ENCODE measurements around the gene TPO. TPM values are rescaled to one million over a fixed set of nuclear protein-coding genes. Genes with fewer than 3 reads are reported as not detected.
"Not testable (repeated sequence)": the region's sequence is repeated elsewhere in the genome, so short reads cannot be mapped to it uniquely, and the experiment has no call there.

TPO gene
- total RNA-seq, 1 donor from 2014 or later = not detected

GRCh38 chr2:1483551-1483950 is 70.3 kb downstream of the TPO start:
- DNase-seq (ENCODE audit: low read depth in 2 of 2) = no peak

- no peak for DNase-seq (ENCODE audit: low read depth in 2 of 2)
Measured at GRCh38 chr2:1484131-1484884, 71.0 kb downstream of the TPO start.

GRCh38 chr2:1486670-1487069 is 73.4 kb downstream of the TPO start:
- DNase-seq (ENCODE audit: low read depth in 2 of 2) = no peak

GRCh38 chr2:1487758-1488157 is 74.5 kb downstream of the TPO start:
- no peak for DNase-seq (ENCODE audit: low read depth in 2 of 2)

- no peak for DNase-seq (ENCODE audit: low read depth in 2 of 2)
Measured at GRCh38 chr2:1488181-1488671, 75.0 kb downstream of the TPO start.

- DNase-seq (ENCODE audit: low read depth in 2 of 2) = no peak
Measured at GRCh38 chr2:1488851-1489250, 75.6 kb downstream of the TPO start.

- no peak for DNase-seq (ENCODE audit: low read depth in 2 of 2)
Measured at GRCh38 chr2:1489486-1489885, 76.2 kb downstream of the TPO start.

GRCh38 chr2:1490381-1490780 is 77.1 kb downstream of the TPO start:
- DNase-seq (ENCODE audit: low read depth in 2 of 2) = not testable (repeated sequence)

- no peak for DNase-seq (ENCODE audit: low read depth in 2 of 2)
Measured at GRCh38 chr2:1491751-1492150, 78.5 kb downstream of the TPO start.

- DNase-seq (ENCODE audit: low read depth in 2 of 2) = not testable (repeated sequence)
Measured at GRCh38 chr2:1492231-1492630, 79.0 kb downstream of the TPO start.

- no peak for DNase-seq (ENCODE audit: low read depth in 2 of 2)
Measured at GRCh38 chr2:1492711-1493430, 79.6 kb downstream of the TPO start.

- no peak for DNase-seq (ENCODE audit: low read depth in 2 of 2)
Measured at GRCh38 chr2:1493431-1494126, 80.3 kb downstream of the TPO start.

GRCh38 chr2:1494257-1494656 is 81.0 kb downstream of the TPO start:
- no peak for DNase-seq (ENCODE audit: low read depth in 2 of 2)

GRCh38 chr2:1494906-1495305 is 81.6 kb downstream of the TPO start:
- no peak for DNase-seq (ENCODE audit: low read depth in 2 of 2)

GRCh38 chr2:1495676-1496358 is 82.6 kb downstream of the TPO start:
- DNase-seq (ENCODE audit: low read depth in 2 of 2) = no peak

- DNase-seq (ENCODE audit: low read depth in 2 of 2) = no peak
Measured at GRCh38 chr2:1496359-1496821, 83.1 kb downstream of the TPO start.

GRCh38 chr2:1497122-1497611 is 83.9 kb downstream of the TPO start:
- no peak for DNase-seq (ENCODE audit: low read depth in 2 of 2)

- no peak for DNase-seq (ENCODE audit: low read depth in 2 of 2)
Measured at GRCh38 chr2:1498176-1498575, 84.9 kb downstream of the TPO start.

- no peak for DNase-seq (ENCODE audit: low read depth in 2 of 2)
Measured at GRCh38 chr2:1499033-1499795, 86.0 kb downstream of the TPO start.

GRCh38 chr2:1501038-1501851 is 88.0 kb downstream of the TPO start:
- no peak for DNase-seq (ENCODE audit: low read depth in 2 of 2)

All from lung microvascular endothelial cell (primary cell).